ENCODE results near the gene GAREM1. TPM values are rescaled to one million over a fixed set of nuclear protein-coding genes. Genes with fewer than 3 reads are reported as not detected.
"Not testable (repeated sequence)": the region's sequence is repeated elsewhere in the genome, so short reads cannot be mapped to it uniquely, and the experiment has no call there.

Gene GAREM1
- total and polyA plus RNA-seq, 9 of the 15 experiments (the other 6 are each of a cell fraction or from before 2014, with no cell fraction given): 0.03 to 0.33 (median 0.07) TPM; not detected in 1

GRCh38 chr18:32501242-32501641, 30.6 kb upstream of the GAREM1 start:
- DNase-seq (ENCODE audit: extremely low read depth in 1 of 4, low spot score in 3 of 4); ATAC-seq; FAIRE-seq; in situ Hi-C loops (cut with MboI); CTCF ChIA-PET (ENCODE audit: low intra/inter-chr PET ratio); H3K36me3 ChIP-seq (ENCODE audit: control insufficient read depth, insufficient read depth, low read length); H3K4me1 ChIP-seq (replicated peaks in 1 of 2; ENCODE audit: control insufficient read depth in 2 of 2, insufficient read depth in 2 of 2, low read length in 2 of 2); POLR2A ChIA-PET; H3K4me3 ChIP-seq; H4K20me1 ChIP-seq (replicated peaks; ENCODE audit: control insufficient read depth, insufficient read depth, low read length); H3K79me2 ChIP-seq (ENCODE audit: control insufficient read depth, insufficient read depth, low read length); H3K4me2 ChIP-seq (ENCODE audit: insufficient read depth, low read length); H3K9me1 ChIP-seq (ENCODE audit: control insufficient read depth, insufficient read depth, low read length); H3K27me3 ChIP-seq (ENCODE audit: control insufficient read depth in 2 of 2, insufficient read depth in 2 of 2, low read length in 2 of 2); H2AFZ ChIP-seq (ENCODE audit: low read depth, low read length); H3K9ac ChIP-seq (ENCODE audit: insufficient read depth in 1 of 2, low read depth in 2 of 2, low read length in 2 of 2); H3K9me3 ChIP-seq (replicated peaks; ENCODE audit: control insufficient read depth, insufficient read depth, low read depth, low read length); BruUV-seq (replicated peaks); H3K27ac ChIP-seq (ENCODE audit: extremely low read depth, low read depth, low read length); intact Hi-C loops (cut with micrococcal nuclease): not testable (repeated sequence)
- WGBS (ENCODE audit: insufficient coverage, low coverage, missing lambda C conversion rate): 0% methylated on average over 2 of the region's 2 CpGs
- TF ChIP-seq MAFG (tag; conservative IDR thresholded peaks at IDR 0.05): 0 out of 2 replicates have a peak, but pooled peaks have one; percentile 6

GRCh38 chr18:32483002-32483401, 12.3 kb upstream of the GAREM1 start:
- Histone ChIP-seq H3K27me3 (ENCODE audit: control insufficient read depth in 2 of 2, insufficient read depth in 2 of 2, low read length in 2 of 2) (no peaks in the 10 kb centered on the region), H3K9me3 (replicated peaks; ENCODE audit: control insufficient read depth, insufficient read depth, low read depth, low read length) (no peaks in the 10 kb centered on the region), H2AFZ (ENCODE audit: low read depth, low read length) (no peak overlapping the region), H3K4me3 (no peak overlapping the region), H4K20me1 (replicated peaks; ENCODE audit: control insufficient read depth, insufficient read depth, low read length) (no peaks in the 10 kb centered on the region), H3K27ac (ENCODE audit: extremely low read depth, low read depth, low read length) (no peak overlapping the region), H3K36me3 (ENCODE audit: control insufficient read depth, insufficient read depth, low read length) (no peaks in the 10 kb centered on the region), H3K4me2 (ENCODE audit: insufficient read depth, low read length) (no peak overlapping the region), H3K9ac (ENCODE audit: insufficient read depth in 1 of 2, low read depth in 2 of 2, low read length in 2 of 2) (no peak overlapping the region), H3K9me1 (ENCODE audit: control insufficient read depth, insufficient read depth, low read length) (no peaks in the 10 kb centered on the region), H3K4me1 (replicated peaks in 1 of 2; ENCODE audit: control insufficient read depth in 2 of 2, insufficient read depth in 2 of 2, low read length in 2 of 2) (no peaks in the 10 kb centered on the region), H3K79me2 (ENCODE audit: control insufficient read depth, insufficient read depth, low read length) (no peaks in the 10 kb centered on the region)
- FAIRE-seq (no peak), DNase-seq (ENCODE audit: extremely low read depth in 1 of 4, low spot score in 3 of 4) (no peak), ATAC-seq (no peak)
- WGBS (ENCODE audit: insufficient coverage, low coverage, missing lambda C conversion rate): 0% methylated on average over 3 of the region's 3 CpGs
- in situ Hi-C loops (cut with MboI): no loop called here
- BruUV-seq (replicated peaks): no TSS peak
- POLR2A ChIA-PET: no interaction called here
- TF ChIP-seq ZNF184 (CRISPR knock-in tag; IDR thresholded peaks at IDR 0.05): no peak
- no peak for TF ChIP-seq RUNX1 (IDR thresholded peaks at IDR 0.05; ENCODE audit: low read depth)
- TF ChIP-seq THRAP3 (IDR thresholded peaks at IDR 0.05; ENCODE audit: borderline replicate concordance): no peak
- TF ChIP-seq ZNF395 (CRISPR knock-in tag; IDR thresholded peaks at IDR 0.05): no peak
- no peak for TF ChIP-seq SP1 (CRISPR knock-in tag; IDR thresholded peaks at IDR 0.05)
- TF ChIP-seq ZBTB8A (IDR thresholded peaks at IDR 0.05; ENCODE audit: partially characterized antibody): no peak
- TF ChIP-seq BHLHE40 (IDR thresholded peaks at IDR 0.05; ENCODE audit: low read length): no peak
- TF ChIP-seq CCAR2 (IDR thresholded peaks at IDR 0.05; ENCODE audit: low read depth, low read length): no peak
- no peak for TF ChIP-seq ZFP30 (CRISPR knock-in tag; IDR thresholded peaks at IDR 0.05; ENCODE audit: borderline replicate concordance)
- no peak for TF ChIP-seq SMARCA4 (IDR thresholded peaks at IDR 0.05)
- no peak for TF ChIP-seq SIX5 (IDR thresholded peaks at IDR 0.05; ENCODE audit: borderline replicate concordance in 1 of 2, insufficient read depth in 1 of 2, low read depth in 1 of 2, low read length in 2 of 2)
- TF ChIP-seq ZNF830 (CRISPR knock-in tag; IDR thresholded peaks at IDR 0.05): no peak
- CTCF ChIA-PET (ENCODE audit: low intra/inter-chr PET ratio): no interaction called here
- intact Hi-C loops (cut with micrococcal nuclease): no loop called here
